Stimulated activated naive CD8-positive, alpha-beta T cell treated with anti-CD3 and anti-CD28 coated beads, Interleukin-15, Interleukin-2, amounts not matched to agents 100 ng/mL and 50 ng/mL, for 24 hours (primary cell): ENCODE measurements around the gene ATP9B.

Experiments
- H3K27ac Mint-ChIP-seq: one replicate; pipeline ENCODE4 v1.8.0; 2021; ENCODE audit warnings: mild to moderate bottlenecking, mixed read lengths
- H3K27me3 Mint-ChIP-seq: one replicate; pipeline ENCODE4 v1.8.0; 2021; ENCODE audit warnings: mixed read lengths
- H3K36me3 Mint-ChIP-seq: one replicate; pipeline ENCODE4 v1.8.0; 2021; ENCODE audit warnings: low read depth, mixed read lengths
- H3K4me1 Mint-ChIP-seq: one replicate; pipeline ENCODE4 v1.8.0; 2021; ENCODE audit warnings: low read depth, mixed read lengths
- H3K4me3 Mint-ChIP-seq: one replicate; pipeline ENCODE4 v1.8.0; 2021; ENCODE audit warnings: mild to moderate bottlenecking, mixed read lengths
- H3K9me3 Mint-ChIP-seq: one replicate; pipeline ENCODE4 v1.8.0; 2021; ENCODE audit warnings: mixed read lengths

Gene ATP9B

DNA sequence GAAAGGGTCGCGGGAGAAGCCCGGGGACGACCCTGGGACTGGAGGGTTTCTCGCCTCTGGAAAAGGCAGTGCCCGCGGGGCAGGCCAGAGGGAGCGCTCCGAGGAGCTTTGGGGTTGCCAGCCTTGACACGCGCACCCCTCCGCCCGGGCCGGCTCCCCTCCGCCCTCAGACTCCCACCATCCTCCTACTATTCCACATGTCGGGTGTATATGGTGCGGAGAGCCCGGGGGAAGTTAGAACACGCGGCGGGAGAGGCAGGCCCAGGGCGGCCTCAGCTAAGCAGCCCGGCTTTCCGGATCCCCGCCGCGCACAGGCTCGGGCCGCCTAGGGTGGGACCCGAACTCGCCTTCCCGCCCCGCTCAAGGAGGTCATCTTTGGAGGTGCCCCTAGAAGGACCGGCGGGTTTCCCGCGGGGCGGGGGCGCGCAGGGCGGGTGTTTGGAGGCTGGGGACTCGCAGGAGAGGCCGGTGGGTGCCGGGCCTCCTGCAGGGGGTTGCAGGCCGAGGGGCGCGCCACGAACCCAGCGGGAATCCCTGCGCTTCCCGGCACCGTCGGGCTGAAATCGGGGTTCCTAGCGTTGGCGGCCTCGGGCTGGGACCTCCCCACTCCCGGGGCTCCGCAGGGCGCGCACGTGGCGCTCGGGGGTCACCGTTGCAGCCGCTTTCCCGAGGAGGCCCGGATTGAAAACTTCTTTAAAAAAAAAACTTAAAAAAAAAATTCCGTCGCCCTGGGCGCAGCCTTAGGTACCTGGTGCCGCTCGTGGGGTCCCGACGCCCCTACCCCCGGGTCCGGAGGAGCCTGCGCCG is 330.3 kb downstream of the ATP9B start:
- Mint-ChIP-seq H3K4me3 (peak overlapping the region; percentile 92), H3K9me3 (no peaks in the 10 kb centered on the region), H3K27me3 (no peaks in the 10 kb centered on the region), H3K36me3 (peaks cover 48% of the 10 kb centered on the region), H3K27ac (peak overlapping the region; percentile 95), H3K4me1 (peaks cover 52% of the 10 kb centered on the region)

DNA sequence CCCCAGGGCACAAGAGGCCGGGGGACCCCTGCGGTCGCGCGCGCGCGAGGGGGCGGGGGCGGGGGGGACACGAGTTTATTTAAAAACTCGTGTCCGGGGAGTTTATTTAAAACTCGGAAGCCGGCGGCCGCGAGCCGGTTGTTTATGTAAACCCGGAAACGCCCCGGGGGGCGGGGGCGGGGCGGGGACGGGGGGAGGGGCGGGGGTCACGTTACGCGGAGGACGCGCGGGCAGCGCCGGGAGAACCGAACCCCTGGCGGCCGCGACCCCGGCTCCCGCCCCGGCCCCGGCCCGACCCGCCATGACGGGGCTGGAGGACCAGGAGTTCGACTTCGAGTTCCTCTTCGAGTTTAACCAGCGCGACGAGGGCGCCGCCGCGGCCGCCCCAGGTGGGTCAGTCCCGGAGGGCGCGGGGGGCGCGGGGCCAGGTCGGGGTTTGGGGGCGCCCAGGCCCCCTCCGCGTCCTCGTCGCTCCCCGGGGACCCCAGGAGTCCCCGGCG is 330.9 kb downstream of the ATP9B start:
- H3K27ac Mint-ChIP-seq: no peak overlapping the region
- H3K4me3 Mint-ChIP-seq: no peak overlapping the region
- H3K4me1 Mint-ChIP-seq: peaks cover 54% of the 10 kb centered on the region
- H3K9me3 Mint-ChIP-seq: no peaks in the 10 kb centered on the region
- H3K27me3 Mint-ChIP-seq: no peaks in the 10 kb centered on the region
- H3K36me3 Mint-ChIP-seq: peaks cover 54% of the 10 kb centered on the region

DNA sequence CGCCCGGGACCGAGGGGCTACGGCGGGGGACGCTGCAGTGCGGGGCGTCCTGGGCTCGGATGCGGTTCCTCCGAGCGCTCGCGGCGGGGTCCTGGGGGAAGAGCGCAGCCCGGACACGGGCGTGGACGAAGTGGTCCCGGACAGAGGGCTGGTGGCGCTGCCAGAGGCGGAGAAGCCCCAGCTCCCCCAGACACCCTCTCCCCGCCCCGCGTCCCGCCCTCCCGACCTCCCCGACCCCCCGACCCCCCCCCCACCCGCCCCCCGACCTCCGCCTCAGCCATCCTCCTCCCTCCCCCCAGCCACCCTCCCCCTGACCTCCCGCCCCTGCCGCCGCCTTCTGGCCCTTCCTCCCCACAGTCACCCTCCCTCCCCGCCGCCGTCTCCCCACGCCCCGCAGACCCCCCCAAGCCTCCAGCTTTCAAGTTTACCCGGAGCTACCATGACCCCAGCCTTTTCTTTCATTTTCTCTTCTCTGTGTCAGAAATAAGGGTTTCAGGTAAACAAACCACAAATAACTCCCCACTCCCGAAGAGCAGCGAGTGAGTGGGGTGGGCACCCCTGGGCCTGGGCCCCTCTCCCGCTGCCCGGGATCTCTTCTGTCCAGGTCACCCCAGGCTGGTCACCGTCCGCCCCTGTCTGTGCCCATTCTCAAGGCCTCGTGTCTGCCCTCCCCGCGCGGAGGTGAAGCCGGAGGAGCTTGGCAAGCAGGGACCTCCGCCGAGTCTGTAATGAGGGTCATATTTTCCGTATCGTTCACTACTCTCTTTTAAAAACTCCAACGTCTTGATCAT is 331.6 kb downstream of the ATP9B start:
- H3K36me3 Mint-ChIP-seq: peaks cover 58% of the 10 kb centered on the region
- peaks cover 61% of the 10 kb centered on the region for H3K4me1 Mint-ChIP-seq
- no peaks in the 10 kb centered on the region for H3K27me3 Mint-ChIP-seq
- H3K9me3 Mint-ChIP-seq: no peaks in the 10 kb centered on the region
- H3K27ac Mint-ChIP-seq: peak overlapping the region; percentile 89
- H3K4me3 Mint-ChIP-seq: peak overlapping the region; percentile 83

DNA sequence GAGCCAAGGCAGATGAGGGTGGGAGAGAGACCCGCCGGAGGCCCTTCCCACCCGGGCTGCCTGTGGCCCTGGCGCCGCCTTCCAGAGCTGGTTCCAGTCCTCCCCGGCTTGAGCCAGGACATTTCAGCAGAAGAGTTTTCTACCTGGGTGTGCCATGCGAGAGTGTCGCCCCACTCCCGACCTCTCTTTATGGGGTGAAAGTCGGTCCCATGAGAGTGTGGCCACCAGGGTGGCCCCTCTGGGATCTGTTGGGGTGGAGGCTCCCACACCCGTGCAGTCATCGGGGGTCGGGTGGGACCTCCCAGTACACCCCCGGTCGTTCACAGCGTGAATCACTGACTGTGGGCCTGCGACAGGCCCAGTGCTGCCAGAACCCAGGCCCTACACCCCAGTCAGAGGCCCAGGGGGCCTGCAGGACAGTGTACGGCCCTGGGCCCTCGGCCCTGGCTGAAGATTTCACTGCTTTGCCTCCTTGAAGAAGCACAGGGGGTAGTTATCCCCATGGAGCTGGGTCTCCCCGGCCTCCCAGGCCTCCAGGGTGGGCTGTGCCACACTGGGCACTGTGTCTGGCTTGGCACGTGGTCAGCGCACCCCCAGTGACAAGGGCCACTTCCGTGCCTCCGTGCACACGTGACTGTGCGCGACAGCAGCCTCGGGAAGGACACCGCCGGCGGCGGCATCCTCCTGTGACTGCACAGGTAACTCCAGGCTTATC is 332.5 kb downstream of the ATP9B start:
- Mint-ChIP-seq H3K9me3 (no peaks in the 10 kb centered on the region), H3K4me1 (peaks cover 69% of the 10 kb centered on the region), H3K27ac (peak overlapping the region; percentile 89), H3K36me3 (peaks cover 66% of the 10 kb centered on the region), H3K27me3 (no peaks in the 10 kb centered on the region), H3K4me3 (peak overlapping the region; percentile 83)

DNA sequence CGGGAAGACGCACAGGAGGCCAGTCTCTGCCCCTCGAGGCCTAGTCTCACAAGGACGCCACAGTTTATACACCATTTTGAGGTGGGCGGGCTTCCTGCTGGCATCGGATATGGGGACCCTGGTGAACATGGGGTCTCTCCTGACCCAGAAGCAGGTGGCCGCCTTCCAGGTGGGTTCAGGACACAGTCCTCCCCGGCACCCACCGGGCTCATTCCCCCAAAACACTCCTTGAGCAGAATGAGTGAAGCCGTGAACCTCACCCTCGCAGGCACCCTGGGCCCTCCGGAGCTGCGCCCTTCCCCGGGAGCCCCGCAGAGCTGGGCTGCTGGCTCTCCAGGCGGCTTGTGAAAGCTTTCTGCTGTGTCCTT is 333.0 kb downstream of the ATP9B start:
- H3K4me3 Mint-ChIP-seq: peak overlapping the region; percentile 83
- peaks cover 69% of the 10 kb centered on the region for H3K4me1 Mint-ChIP-seq
- H3K36me3 Mint-ChIP-seq: peaks cover 70% of the 10 kb centered on the region
- no peaks in the 10 kb centered on the region for H3K9me3 Mint-ChIP-seq
- H3K27me3 Mint-ChIP-seq: no peaks in the 10 kb centered on the region
- peak overlapping the region; percentile 58 for H3K27ac Mint-ChIP-seq

DNA sequence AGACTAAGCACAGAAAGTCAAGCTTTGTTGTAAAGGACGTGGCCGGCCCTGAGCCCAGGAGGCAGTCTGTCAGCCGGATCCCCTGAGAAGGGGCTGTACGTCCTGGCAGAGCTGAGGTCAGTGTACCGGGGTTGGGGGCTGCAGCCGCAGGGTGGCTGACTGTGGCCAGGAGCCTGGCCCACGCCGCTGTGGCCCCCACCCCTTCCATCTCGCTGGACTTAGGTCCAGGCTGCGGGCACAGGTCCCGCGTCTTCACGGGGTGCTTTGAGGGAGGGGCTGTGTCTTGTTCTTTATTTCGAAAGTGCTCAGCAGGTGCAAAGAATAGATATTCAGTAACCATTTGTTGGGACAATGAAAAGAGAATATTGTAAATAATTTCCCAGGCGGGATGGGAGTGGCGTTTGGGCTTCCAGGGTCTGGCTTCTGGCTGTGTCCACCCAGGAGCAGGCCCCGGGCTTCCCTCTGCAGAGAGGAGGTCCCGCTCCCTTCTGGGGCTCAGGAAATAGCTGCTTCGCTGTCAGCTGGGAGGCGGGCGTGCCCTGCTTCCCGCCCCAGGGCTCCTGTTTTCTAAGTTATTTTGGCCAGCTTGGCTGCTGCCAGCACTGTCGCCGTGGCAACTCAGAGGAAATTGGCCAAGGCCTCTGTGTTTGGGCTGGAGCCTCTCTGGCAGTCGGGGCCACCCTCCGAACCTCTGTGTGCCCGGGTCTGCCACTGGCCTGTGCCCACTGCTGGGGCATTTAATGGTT is 334.0 kb downstream of the ATP9B start:
- H3K4me1 Mint-ChIP-seq: peaks cover 76% of the 10 kb centered on the region
- peak overlapping the region; percentile 97 for H3K27ac Mint-ChIP-seq
- peaks cover 71% of the 10 kb centered on the region for H3K36me3 Mint-ChIP-seq
- H3K4me3 Mint-ChIP-seq: peak overlapping the region; percentile 83
- H3K9me3 Mint-ChIP-seq: no peaks in the 10 kb centered on the region
- H3K27me3 Mint-ChIP-seq: no peaks in the 10 kb centered on the region

DNA sequence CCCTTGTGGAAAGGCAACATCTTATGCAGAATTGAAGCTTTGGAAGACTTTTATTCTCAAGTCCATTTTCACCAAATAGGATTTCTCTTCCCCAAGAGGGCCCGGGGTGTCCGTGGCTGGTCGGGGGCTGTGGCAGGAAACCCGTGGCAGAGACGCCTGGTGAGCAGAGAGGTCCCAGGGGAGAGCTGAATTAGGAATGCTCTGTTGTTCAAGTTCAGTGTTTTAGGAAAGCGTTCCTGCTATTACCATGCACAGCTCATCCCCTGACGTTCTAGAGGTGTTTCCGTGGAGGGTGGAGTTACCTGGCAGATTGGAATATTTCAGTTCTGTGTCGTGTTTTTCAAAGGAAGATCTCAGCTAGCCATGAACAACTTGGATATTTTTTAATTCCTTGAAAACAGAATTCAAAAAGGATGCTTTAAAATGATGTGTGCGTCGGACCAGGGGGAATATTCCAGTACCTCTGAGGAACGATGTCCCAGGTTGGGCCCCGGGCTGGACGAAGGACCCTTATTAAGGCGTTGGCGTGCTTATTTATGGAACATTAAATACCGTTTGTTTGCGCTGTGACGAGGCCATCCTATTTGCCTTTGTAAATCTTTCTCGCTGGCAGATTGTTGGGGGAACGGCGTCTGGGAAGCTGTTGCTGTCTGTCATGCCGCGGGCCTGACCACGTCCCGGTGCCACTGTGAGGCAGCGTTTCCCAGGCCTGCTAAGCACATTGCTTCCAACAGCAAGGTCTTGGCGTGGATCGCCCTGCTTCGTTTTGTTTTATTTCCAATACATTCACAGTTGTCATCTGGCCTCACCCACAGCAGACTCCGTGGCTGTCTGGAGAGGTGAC is 334.8 kb downstream of the ATP9B start:
- Mint-ChIP-seq H3K27me3 (no peaks in the 10 kb centered on the region), H3K4me3 (peak overlapping the region; percentile 83), H3K36me3 (peaks cover 63% of the 10 kb centered on the region), H3K4me1 (peaks cover 68% of the 10 kb centered on the region), H3K27ac (peak overlapping the region; percentile 97), H3K9me3 (no peaks in the 10 kb centered on the region)

DNA sequence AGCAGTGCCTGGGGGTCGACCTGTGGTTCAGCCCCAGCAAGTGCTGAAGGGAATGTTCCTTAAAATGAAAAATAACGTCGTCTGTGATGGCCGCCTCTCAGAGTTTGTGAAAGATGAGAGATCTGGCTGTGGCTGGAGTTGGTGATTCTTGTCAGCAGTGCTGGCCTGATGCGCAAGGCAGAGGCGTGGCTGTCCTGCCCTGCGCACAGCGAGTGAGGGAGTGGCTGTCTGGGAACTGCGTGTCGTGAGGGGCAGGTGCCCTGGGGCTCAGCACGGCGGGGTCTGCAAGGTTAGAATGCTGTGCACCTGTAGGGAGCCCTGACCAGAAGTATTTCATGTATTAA is 335.3 kb downstream of the ATP9B start:
- Mint-ChIP-seq H3K36me3 (peaks cover 58% of the 10 kb centered on the region), H3K4me1 (peaks cover 65% of the 10 kb centered on the region), H3K27ac (peak overlapping the region; percentile 97), H3K9me3 (no peaks in the 10 kb centered on the region), H3K4me3 (peak overlapping the region; percentile 83), H3K27me3 (no peaks in the 10 kb centered on the region)

DNA sequence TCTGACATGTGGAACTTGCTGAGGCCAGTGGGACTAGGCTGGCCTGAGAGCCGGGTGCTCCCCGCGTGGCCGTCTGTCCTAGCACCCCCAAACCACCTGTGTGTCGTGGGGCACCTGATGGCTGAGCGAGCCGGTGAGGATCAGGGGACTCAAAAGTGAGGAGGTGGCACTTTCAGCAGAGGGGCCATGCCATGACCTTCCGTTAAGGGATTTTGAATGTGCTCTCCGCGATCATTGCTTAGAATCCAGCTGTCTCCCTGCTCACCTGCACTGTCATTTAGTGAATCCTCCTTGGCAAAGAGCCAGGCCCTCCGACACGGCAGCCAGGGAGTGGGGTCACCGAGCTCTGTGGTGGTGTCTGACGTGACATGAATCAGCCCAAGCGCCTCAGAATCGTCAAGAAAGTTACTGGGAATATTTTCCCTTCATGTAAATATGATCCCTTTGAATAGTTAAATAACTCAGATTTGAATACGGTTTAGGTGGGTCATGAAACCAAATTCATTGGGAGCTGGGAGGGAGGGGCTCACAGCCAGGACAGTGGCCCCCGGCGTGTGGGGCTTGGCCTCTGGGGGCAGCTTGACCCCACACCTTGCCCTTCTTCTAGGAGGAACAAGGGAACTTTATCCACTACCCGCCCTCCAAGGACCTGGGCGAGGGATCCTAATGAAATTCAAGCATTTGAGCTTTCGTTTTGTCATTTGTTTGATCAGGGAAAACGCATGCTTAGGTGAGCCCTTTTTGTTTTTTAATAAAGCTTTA is 336.0 kb downstream of the ATP9B start:
- peak overlapping the region; percentile 83 for H3K4me3 Mint-ChIP-seq
- H3K27me3 Mint-ChIP-seq: no peaks in the 10 kb centered on the region
- peak overlapping the region; percentile 97 for H3K27ac Mint-ChIP-seq
- H3K4me1 Mint-ChIP-seq: peaks cover 65% of the 10 kb centered on the region
- H3K9me3 Mint-ChIP-seq: no peaks in the 10 kb centered on the region
- peaks cover 58% of the 10 kb centered on the region for H3K36me3 Mint-ChIP-seq

DNA sequence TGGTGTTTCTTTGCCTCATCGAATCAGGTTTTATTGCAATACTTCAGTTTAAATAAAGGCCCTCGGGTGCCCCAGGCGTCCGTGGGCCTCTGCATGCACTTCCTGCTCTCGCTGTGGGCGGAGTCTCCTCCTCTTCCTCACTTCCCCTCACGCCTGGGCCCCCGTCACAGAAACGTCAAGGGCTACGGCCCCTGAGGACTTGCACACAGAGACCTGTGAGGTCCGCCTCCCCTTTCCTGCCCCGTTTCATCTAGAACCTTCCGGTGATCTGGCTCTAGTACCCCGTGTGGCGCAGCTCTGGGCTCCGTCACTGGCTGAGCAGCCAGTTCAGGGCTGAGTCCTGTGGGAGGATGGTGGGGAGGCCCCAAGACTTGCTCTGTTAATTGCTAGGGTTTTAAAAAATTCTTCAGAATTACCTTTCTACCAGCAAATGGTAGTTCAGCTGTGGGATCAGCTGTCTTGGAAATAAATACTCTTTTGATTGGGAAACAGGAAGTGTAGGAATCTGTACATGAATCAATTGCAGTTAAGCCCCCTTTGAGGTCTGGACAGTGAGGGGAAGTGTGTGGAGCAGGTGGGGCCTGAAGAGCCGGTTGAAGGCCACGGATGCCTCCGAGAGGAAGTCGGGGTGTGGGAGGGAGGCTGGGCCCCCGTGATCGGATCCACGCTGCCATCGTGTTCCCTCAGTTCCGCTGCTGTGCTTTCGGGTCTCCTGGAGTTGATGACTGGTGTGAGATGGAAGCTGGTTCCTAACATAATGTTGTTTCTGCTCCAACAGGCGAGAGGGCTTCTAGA is 336.8 kb downstream of the ATP9B start:
- H3K4me3 Mint-ChIP-seq: peak overlapping the region; percentile 83
- H3K27ac Mint-ChIP-seq: peak overlapping the region; percentile 97
- H3K9me3 Mint-ChIP-seq: no peaks in the 10 kb centered on the region
- H3K4me1 Mint-ChIP-seq: peaks cover 64% of the 10 kb centered on the region
- H3K27me3 Mint-ChIP-seq: no peaks in the 10 kb centered on the region
- H3K36me3 Mint-ChIP-seq: peaks cover 57% of the 10 kb centered on the region

DNA sequence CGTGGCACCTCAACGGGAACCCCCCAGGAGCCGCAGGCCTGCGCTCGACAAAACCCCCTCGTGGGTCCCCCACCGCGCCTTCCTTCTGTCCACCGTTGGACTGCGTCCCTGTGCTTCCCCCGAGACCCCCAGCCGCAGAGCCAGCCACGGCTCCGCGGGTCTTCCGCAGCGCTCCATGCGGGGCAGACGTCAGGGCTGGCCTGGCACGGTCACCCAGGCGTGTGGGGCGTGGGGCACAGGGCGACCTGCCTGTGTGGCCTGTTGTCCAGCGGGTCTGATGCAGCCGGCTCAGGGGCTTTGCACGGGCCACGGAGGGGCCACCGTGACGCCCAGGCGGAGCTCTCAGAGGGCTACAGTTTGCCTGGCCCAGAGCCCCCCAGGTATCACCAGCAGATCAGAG is 337.5 kb downstream of the ATP9B start:
- Mint-ChIP-seq H3K36me3 (peaks cover 52% of the 10 kb centered on the region), H3K27me3 (no peaks in the 10 kb centered on the region), H3K9me3 (no peaks in the 10 kb centered on the region), H3K4me3 (no peak overlapping the region), H3K27ac (peak overlapping the region; percentile 97), H3K4me1 (peaks cover 57% of the 10 kb centered on the region)

DNA sequence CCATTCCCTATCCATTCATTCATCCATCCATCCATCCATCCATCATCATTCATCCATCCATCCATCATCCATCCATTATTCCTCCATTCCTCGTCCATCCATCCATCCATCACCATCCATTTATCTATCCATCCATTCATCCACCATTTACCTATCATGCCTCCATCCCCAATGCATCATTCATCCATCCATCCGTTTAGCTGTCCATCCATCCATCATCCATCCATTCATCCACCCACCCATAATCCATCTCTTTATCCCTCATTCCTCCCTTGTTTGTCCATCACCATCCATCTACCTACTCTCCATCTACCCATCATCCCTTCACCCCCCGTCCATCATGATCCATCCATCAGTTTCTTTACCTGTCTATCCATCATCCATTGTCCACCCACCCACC is 340.1 kb downstream of the ATP9B start:
- Mint-ChIP-seq H3K27me3 (no peaks in the 10 kb centered on the region), H3K9me3 (no peaks in the 10 kb centered on the region), H3K27ac (no peak overlapping the region), H3K4me1 (peaks cover 45% of the 10 kb centered on the region), H3K36me3 (peaks cover 53% of the 10 kb centered on the region), H3K4me3 (no peak overlapping the region)
